Measurements from ENCODE around the gene ZNF136. TPM values are rescaled to one million over a fixed set of nuclear protein-coding genes. Genes with fewer than 3 reads are reported as not detected.

The ZNF136 gene
- total and polyA plus RNA-seq, 2 of the 8 experiments (the other 6 are each of a cell fraction or from before 2014, with no cell fraction given): 1.6 to 6.9 TPM

- TF ChIP-seq CHD7 (IDR thresholded peaks at IDR 0.05; ENCODE audit: insufficient replicate concordance, low read length) (no peak), ATF3 (IDR thresholded peaks at IDR 0.05; ENCODE audit: insufficient read depth, low read depth, low read length) (no peak), EZH2 (IDR thresholded peaks at IDR 0.05; ENCODE audit: low read depth, low read length, severe bottlenecking) (no peak), EP300 (IDR thresholded peaks at IDR 0.05; ENCODE audit: borderline replicate concordance in 1 of 2, low read depth in 2 of 2, low read length in 2 of 2) (no peak), JUN (IDR thresholded peaks at IDR 0.05; ENCODE audit: low read depth, low read length) (no peak), SIRT6 (IDR thresholded peaks at IDR 0.05; ENCODE audit: low read length) (no peak), NANOG (IDR thresholded peaks at IDR 0.05; ENCODE audit: insufficient read depth, low read depth, low read length, poor library complexity, severe bottlenecking) (no peak), RXRA (IDR thresholded peaks at IDR 0.05; ENCODE audit: insufficient read depth, low read depth, low read length) (no peak)
Measured at GRCh38 chr19:12140545-12141404, 22.1 kb upstream of the ZNF136 start (continued).
